ENCODE data around the gene APOC4.
"Not testable (repeated sequence)": the region's sequence is repeated elsewhere in the genome, so short reads cannot be mapped to it uniquely, and the experiment has no call there.

Gene APOC4

GRCh38 chr19:44942067-44942571 lies at the start of gene APOC4:
APOC4 (plus strand) TSS chr19:44942237; CDS start chr19:44942278, 41 bp downstream.
- DNase-seq (ENCODE audit: low read depth) = no peak

GRCh38 chr19:44892932-44893331 lies 49.1 kb upstream of the APOC4 start:
- DNase-seq (ENCODE audit: low read depth) = no peak

GRCh38 chr19:44893332-44894051 lies 48.5 kb upstream of the APOC4 start:
- DNase-seq (ENCODE audit: low read depth) = no peak

GRCh38 chr19:44894052-44894400 lies 48.0 kb upstream of the APOC4 start:
- no peak for DNase-seq (ENCODE audit: low read depth)

- no peak for DNase-seq (ENCODE audit: low read depth)
These were observed 47.1 kb upstream of the APOC4 start for GRCh38 chr19:44894946-44895345.

GRCh38 chr19:44897835-44898234 lies 44.2 kb upstream of the APOC4 start:
- DNase-seq (ENCODE audit: low read depth) = no peak

- no peak for DNase-seq (ENCODE audit: low read depth)
These were observed 41.5 kb upstream of the APOC4 start for GRCh38 chr19:44900328-44901244.

- DNase-seq (ENCODE audit: low read depth) = no peak
These were observed 38.8 kb upstream of the APOC4 start for GRCh38 chr19:44903216-44903601.

GRCh38 chr19:44903602-44904425 lies 38.2 kb upstream of the APOC4 start:
- DNase-seq (ENCODE audit: low read depth) = no peak

GRCh38 chr19:44904426-44904994 lies 37.5 kb upstream of the APOC4 start:
- DNase-seq (ENCODE audit: low read depth) = no peak

GRCh38 chr19:44905437-44906160 lies 36.4 kb upstream of the APOC4 start, which contains the start of gene APOE:
APOE (plus strand) TSS chr19:44905796; CDS start chr19:44906625, 829 bp downstream.
- no peak for DNase-seq (ENCODE audit: low read depth)

- DNase-seq (ENCODE audit: low read depth) = no peak
These were observed 34.4 kb upstream of the APOC4 start for GRCh38 chr19:44907613-44908012.

GRCh38 chr19:44908074-44908835 lies 33.8 kb upstream of the APOC4 start:
- DNase-seq (ENCODE audit: low read depth) = no peak

GRCh38 chr19:44908836-44909261 lies 33.2 kb upstream of the APOC4 start:
- DNase-seq (ENCODE audit: low read depth) = no peak

GRCh38 chr19:44909775-44910174 lies 32.3 kb upstream of the APOC4 start:
- no peak for DNase-seq (ENCODE audit: low read depth)

- not testable (repeated sequence) for DNase-seq (ENCODE audit: low read depth)
These were observed 30.1 kb upstream of the APOC4 start for GRCh38 chr19:44911896-44912295.

- no peak for DNase-seq (ENCODE audit: low read depth)
These were observed 29.2 kb upstream of the APOC4 start for GRCh38 chr19:44912854-44913253.

GRCh38 chr19:44913512-44914432 lies 28.3 kb upstream of the APOC4 start:
- not testable (repeated sequence) for DNase-seq (ENCODE audit: low read depth)

Measured in non-pigmented ciliary epithelial cell (primary cell).